ENCODE results near the gene ZNF346. TPM values are rescaled to one million over a fixed set of nuclear protein-coding genes. Genes with fewer than 3 reads are reported as not detected.

Gene ZNF346, protein sequence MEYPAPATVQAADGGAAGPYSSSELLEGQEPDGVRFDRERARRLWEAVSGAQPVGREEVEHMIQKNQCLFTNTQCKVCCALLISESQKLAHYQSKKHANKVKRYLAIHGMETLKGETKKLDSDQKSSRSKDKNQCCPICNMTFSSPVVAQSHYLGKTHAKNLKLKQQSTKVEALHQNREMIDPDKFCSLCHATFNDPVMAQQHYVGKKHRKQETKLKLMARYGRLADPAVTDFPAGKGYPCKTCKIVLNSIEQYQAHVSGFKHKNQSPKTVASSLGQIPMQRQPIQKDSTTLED
- total RNA-seq = 12.9 and 19.5 TPM in 2 replicates

DNA sequence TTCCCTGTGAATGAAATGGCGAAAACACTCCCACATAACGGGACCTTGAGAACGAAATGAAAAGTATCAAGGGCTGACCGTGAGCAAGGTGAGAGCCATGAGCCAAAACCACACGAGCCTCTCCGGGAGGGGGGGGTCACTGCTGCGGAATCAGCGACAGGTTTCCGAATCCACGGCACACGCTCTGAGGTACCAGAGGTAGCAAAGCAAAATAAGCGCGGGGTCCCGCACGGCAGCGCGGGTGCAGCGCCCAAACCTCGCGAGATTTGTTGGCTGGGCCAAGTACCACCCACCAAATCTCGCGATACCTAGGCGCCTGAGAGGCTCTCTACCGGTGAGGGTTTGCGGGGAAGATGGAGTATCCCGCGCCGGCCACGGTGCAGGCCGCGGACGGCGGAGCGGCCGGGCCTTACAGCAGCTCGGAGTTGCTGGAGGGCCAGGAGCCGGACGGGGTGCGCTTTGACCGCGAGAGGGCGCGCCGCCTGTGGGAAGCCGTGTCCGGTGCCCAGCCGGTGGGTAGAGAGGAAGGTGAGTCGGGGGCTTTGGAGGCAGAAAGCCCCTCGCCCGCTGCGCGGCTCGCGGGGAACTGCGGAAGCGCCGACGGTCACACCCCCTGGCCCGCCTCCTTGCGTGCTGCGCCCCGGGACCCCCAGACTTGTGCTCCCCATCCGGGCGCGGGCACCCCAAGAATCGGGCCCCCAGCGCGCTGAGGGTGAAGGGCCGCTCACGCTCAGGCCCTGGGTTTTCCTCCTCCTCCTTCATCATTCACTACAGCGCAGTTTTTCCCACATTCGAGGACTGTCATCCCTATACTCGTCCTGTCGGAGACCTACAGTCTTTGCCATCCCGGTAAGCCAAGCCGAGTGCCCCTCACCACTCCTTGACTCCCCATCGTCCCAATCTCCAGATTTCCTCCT, at the start of gene ZNF346:
ZNF346 (plus strand) TSS at position 311 of the 917 bp plus-strand sequence; CDS start at position 354, 43 bp downstream.

DNA sequence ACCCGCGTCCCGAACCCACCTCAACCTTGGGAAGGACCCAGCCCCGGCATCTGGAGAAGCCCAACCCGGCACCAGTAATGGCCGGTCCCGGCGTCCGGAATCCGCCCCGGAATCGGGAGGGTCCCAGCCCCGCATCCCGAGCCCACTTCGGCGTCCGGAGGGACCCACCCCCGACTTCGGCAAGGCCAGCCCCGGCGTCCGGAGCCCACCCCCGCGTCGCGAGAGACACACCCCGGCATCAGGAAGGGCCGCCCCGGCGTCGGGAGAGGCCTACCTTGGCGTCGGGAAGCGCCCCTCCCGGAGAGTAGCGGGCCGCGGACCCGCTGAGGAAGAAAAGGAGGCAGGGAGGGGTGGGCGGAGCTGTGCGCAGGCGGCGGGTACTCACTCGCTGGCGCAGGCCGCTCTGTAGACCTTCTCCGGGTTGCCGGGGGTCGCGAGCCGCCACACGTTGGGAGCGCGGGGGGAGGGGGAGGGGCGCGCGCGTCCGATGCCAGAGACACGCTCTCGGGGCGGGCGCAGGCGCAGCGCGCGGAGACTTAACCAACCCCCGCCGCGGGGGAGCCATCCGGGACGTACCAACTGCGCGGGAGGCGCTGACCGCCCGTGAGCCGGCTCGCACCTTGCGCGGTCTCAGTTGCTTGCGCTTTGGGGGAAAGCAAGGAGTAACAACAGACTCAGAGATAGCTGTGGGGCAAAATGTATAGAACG, 16.1 kb upstream of the ZNF346 start, which contains the start of gene UIMC1:
UIMC1 (minus strand) TSS at position 515 of the 708 bp plus-strand sequence. CDS start 24,164 bp downstream, outside the sequence.

DNA sequence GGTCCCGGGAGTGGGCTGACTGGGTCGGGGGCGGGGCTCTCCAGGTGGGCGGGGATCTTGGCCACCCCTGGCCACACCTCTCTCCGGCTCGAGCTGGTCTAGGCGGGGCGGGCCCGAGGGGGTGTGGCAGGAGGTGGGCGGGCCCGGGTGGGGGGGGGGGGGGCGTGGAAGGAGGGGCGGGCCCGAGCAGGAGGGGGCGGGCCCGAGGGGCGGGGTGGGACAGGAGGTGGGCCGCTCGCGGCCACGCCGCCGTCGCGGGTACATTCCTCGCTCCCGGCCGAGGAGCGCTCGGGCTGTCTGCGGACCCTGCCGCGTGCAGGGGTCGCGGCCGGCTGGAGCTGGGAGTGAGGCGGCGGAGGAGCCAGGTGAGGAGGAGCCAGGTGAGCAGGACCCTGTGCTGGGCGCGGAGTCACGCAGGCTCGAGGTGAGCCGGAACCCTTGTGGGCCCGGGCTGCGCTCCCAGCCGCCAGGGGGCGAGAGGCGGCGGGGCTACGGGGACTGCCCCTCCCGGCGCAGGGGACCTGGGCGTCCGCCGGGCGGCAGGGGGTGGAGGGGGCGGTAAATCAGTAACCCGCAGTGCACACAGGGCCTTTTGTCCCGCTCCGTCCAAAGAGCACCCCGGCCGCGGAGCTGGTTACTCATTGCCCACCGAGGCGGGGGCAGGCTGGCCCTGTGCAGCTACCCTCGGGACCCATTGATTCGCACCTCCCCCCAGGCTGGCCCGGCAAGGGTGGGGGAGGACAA, 64.3 kb downstream of the ZNF346 start, which contains the start of gene FGFR4:
FGFR4 (plus strand) TSS at position 262 of the 744 bp plus-strand sequence. CDS start 2,688 bp downstream, outside the sequence.

Other genes starting within 250 kb of the ZNF346 start
- gene UNC5A, start 212.1 kb upstream of the ZNF346 start, total RNA-seq = under 0.01 TPM in 1 of 2 replicates, not detected in the other
- gene HK3, start 123.3 kb upstream of the ZNF346 start, total RNA-seq = under 0.01 TPM in 1 of 2 replicates, not detected in the other
- gene UIMC1, start 15.9 kb upstream of the ZNF346 start, total RNA-seq = 30.8 and 36.3 TPM in 2 replicates
- gene FGFR4, start 64.2 kb downstream of the ZNF346 start, total RNA-seq = 0.43 and 1.5 TPM in 2 replicates
- 37.6 and 59.6 TPM in 2 replicates for gene NSD1, start 111.1 kb downstream of the ZNF346 start, total RNA-seq